Heart left ventricle (tissue), 16 donors: ENCODE data around the gene SRRM2. TPM values are rescaled to one million over a fixed set of nuclear protein-coding genes. Genes with fewer than 3 reads are reported as not detected.

Experiments used
- ATAC-seq, 4 donors: fragments of 200-7000 bp; cut with Tn5 transposase; one replicate each; pipeline ENCODE4 v1.9.1; 2020 to 2022; ENCODE audit warnings: moderate library complexity in 4 of 4, mild to moderate bottlenecking in 3 of 4, moderate number of reproducible peaks in 1 of 4
- DNase-seq, 5 donors: peaks; one replicate each; pipeline ENCODE4 v3.0.0-alpha.2; 2020
- H3K27ac ChIP-seq, 12 donors: fragments of 200-600 bp; sonication (generic) in 4 of 12; one replicate each; pipeline versions ENCODE4 v1.5.0 to v1.8.0; 2016 to 2022; ENCODE audit warnings: mild to moderate bottlenecking in 2 of 12
- H3K27me3 ChIP-seq, 9 donors: fragments of 200-600 bp; sonication (generic) in 2 of 9; one replicate each; pipeline versions ENCODE4 v1.5.1 to v1.8.0; 2016 to 2022; ENCODE audit warnings: mild to moderate bottlenecking in 3 of 9
- H3K36me3 ChIP-seq, 9 donors: fragments of 200-600 bp; sonication (generic) in 2 of 9; one replicate each; pipeline versions ENCODE4 v1.5.0 to v1.8.0; 2018 to 2022; ENCODE audit warnings: mild to moderate bottlenecking in 2 of 9
- H3K4me1 ChIP-seq, 12 donors: fragments of 200-600 bp; sonication (generic) in 4 of 12; one replicate each; pipeline versions ENCODE4 v1.5.0 to v1.8.0; 2016 to 2022; ENCODE audit warnings: mild to moderate bottlenecking in 3 of 12
- H3K4me3 ChIP-seq, 12 donors: fragments of 200-600 bp; sonication (generic) in 4 of 12; one replicate each; pipeline versions ENCODE4 v1.5.0 to v1.8.0; 2017 to 2022; ENCODE audit warnings: mild to moderate bottlenecking in 9 of 12, moderate library complexity in 4 of 12
- H3K9me3 ChIP-seq, 12 donors: fragments of 200-600 bp; sonication (generic) in 4 of 12; one replicate each; pipeline versions ENCODE4 v1.5.0 to v1.8.0; 2016 to 2022; ENCODE audit warnings: mild to moderate bottlenecking in 1 of 12
- POLR2A ChIP-seq, 2 donors: fragments of 450-650 bp; IDR thresholded peaks; one replicate each; pipeline ENCODE4 v1.6.1; 2017; ENCODE audit warnings: antibody characterized with exemption in 2 of 2, mild to moderate bottlenecking in 2 of 2, moderate library complexity in 2 of 2
- WGBS, 4 donors: extraction: QIAGEN DNeasy Blood & Tissue Kit in 2 of 4; methylation state at CpG; one replicate each; pipeline versions ENCODE4 v1.1.5 to v1.1.7; 2013 to 2018; 5-methylcytosine and 5-hydroxymethylcytosine counted together
- intact Hi-C, 10 donors: fragments of 100-400 bp; cut with DNase I; formaldehyde crosslinking; loops; one replicate each; pipeline versions ENCODE4 v1.11.1 to v1.14.2; 2022
- polyA plus RNA-seq, 2 donors: library from polyadenylated mRNA; stranded (reverse); fragments of 200-250 nt; gene quantifications; one replicate each; pipeline ENCODE4 v1.2.3, GENCODE V29; 2013
- total RNA-seq, 9 donors: library from RNA; depleted of rRNA in 2 of 9; stranded (reverse); fragments of >200 nt in 2 of 9; fragmentation: NEBNext Ultra II Directional in 3 of 9; extraction: Animal tissue kit (Norgen Biotek cat#: 25700) in 3 of 9; gene quantifications; one replicate each; pipeline versions ENCODE4 v1.1.0 to v1.2.4, GENCODE V29; 2016 to 2023
- TF ChIP-seq, protein P1 (sequence below), 12 donors: fragments of 200-600 bp; sonication (generic) in 4 of 12; IDR thresholded peaks; one replicate each; pipeline versions ENCODE4 v1.5.0 to v1.8.0; 2018 to 2022; ENCODE audit warnings: antibody characterized with exemption in 12 of 12, mild to moderate bottlenecking in 5 of 12
- donor health status: ischemic (EF 13 %, LVEDD 7.1; RV severe dilation, severe dysfunction).
- donor health status: healthy with polysubstance abuse.
- donor health status: DM: no; HTN: yes; CAD: no.
- donor health status: DM: no; HTN: no; CAD: no.
- donor health status: ischemic (EF 25% LVEDD 6.9; RV normal size, moderate dysfunction).
- donor health status: ischemic (EF 25% LVEDD 5.7; RV mildly dilated, moderate dysfunction).
- donor health status: healthy.
- donor health status: DM: yes; HTN: yes; CAD: no.
- donor health status: ischemic (EF 35%, LVEDD 5.7; RV mildly dilated, moderate dysfunction).
- donor health status: nonischemic (EF 11% LVEDD 7.7; RV severe dilation, severe dysfunction).
- donor health status: DM: yes; HTN: yes; CAD: no.
- donor health status: PGD.
- donor health status: ischemic (EF 29% LVEDD 5.4; RV normal size, mild dysfunction).
- donor health status: nonischemic (EF 23%, LVEDD 6.1; RV moderate dilation, normal function).

The SRRM2 gene
- total and polyA plus RNA-seq, 11 donors: 112 to 540 (median 233) TPM

GRCh38 chr16:2715519-2715918 is 36.9 kb upstream of the SRRM2 start:
- peak; percentile 63 to 86 (median 75) for DNase-seq
- 0 to 7% (median 5%) methylated on average over 2 to 33 of the region's 33 CpGs for WGBS, 4 donors

DNA sequence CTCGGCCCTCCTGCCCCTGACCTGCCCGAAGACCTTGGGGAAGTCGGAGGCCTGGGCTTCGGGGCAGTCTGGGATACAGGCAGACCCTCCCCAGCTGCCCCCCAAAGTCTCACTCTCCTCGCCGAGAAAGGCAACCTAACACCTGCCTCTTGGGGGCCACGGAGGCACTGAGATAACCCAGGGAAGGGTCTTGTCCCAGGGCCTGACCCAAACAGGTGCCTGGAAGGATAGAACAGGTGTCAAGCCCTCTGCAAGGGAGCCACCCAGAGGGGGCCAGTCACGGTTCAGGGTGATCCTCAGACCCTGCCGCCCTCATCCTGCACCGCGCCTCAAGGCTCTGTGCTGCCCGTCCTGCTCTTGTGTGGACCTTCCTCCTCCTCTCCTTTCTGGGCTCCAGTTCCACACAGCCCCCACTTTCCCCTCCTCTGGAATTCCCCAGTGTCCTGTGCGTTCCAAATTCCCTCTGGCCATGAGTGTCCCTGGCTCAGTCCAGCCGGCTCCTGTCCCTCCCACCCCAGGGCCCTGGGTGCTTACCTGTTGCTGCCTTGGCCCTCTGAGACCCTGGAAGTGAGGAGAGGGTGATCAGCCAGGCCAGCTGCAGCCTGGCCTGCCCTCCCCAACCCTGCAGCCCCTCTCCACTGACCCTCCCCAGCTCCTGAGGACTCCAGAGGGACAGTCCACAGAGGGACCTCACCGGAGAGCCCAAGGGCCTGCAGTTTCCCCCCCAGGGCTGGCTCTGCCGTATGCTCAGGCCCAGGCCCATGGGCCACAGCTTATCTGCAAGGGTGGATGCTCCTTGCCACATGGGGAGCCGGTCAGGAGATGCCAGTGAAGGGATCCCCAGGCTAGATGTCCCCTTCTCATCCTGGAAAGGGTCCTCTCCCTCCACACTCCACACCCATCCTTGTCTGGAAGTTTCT is 36.2 kb upstream of the SRRM2 start:
- intact Hi-C loops: no loop called here
- WGBS, 4 donors: 61 to 68% (median 63%) methylated on average over 9 to 17 of the region's 17 CpGs
- H3K36me3 ChIP-seq: no peaks in the 10 kb centered on the region
- no peaks in the 10 kb centered on the region for H3K27me3 ChIP-seq
- peaks cover 0 to 31% (median 13%) of the 10 kb centered on the region in 12 donors for H3K4me1 ChIP-seq
- no peaks in the 10 kb centered on the region for H3K9me3 ChIP-seq
- ATAC-seq: no peak
- H3K27ac ChIP-seq: no peak overlapping the region
- peak overlapping the region in 4 of 12 donors; percentile 10 to 26 (median 20) for H3K4me3 ChIP-seq
- no peak for TF ChIP-seq POLR2A (IDR thresholded peaks at IDR 0.05)
- TF ChIP-seq, protein P1, sequence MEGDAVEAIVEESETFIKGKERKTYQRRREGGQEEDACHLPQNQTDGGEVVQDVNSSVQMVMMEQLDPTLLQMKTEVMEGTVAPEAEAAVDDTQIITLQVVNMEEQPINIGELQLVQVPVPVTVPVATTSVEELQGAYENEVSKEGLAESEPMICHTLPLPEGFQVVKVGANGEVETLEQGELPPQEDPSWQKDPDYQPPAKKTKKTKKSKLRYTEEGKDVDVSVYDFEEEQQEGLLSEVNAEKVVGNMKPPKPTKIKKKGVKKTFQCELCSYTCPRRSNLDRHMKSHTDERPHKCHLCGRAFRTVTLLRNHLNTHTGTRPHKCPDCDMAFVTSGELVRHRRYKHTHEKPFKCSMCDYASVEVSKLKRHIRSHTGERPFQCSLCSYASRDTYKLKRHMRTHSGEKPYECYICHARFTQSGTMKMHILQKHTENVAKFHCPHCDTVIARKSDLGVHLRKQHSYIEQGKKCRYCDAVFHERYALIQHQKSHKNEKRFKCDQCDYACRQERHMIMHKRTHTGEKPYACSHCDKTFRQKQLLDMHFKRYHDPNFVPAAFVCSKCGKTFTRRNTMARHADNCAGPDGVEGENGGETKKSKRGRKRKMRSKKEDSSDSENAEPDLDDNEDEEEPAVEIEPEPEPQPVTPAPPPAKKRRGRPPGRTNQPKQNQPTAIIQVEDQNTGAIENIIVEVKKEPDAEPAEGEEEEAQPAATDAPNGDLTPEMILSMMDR (IDR thresholded peaks at IDR 0.05): no peak
- no peak for DNase-seq

More at GRCh38 chr16:2715519-2715918, 36.9 kb upstream of the SRRM2 start:
- no peak for TF ChIP-seq POLR2A (IDR thresholded peaks at IDR 0.05)
- Histone ChIP-seq H3K27me3 (no peaks in the 10 kb centered on the region), H3K4me1 (peaks cover 0 to 27% (median 12%) of the 10 kb centered on the region in 12 donors), H3K27ac (no peak overlapping the region), H3K36me3 (no peaks in the 10 kb centered on the region), H3K9me3 (no peaks in the 10 kb centered on the region), H3K4me3 (peak overlapping the region in 6 of 12 donors; percentile 10 to 26 (median 18))
- peak in 3 of 4 donors; percentile 66 to 76 (median 75) for ATAC-seq
- intact Hi-C loops: no loop called here

DNA sequence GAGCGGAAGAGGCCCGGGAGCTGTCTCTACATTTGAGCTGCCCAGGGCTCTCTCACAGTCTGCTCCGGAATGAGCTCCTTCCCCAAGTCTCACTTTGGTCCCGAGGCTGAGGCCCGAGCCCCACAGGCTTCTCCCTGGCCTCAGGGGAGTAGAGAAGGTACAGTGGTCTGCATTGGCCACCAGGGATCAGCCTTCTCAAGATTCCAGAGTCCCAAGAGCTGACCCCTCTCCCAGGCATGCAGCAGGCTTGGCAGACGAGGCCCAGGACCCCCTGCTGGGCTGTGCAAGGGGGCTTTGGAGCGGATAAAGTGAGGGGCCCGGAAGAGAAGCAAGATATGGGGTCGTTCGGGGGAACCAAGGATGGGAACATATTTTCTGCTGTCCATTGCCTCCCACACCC is 35.5 kb upstream of the SRRM2 start:
- 77 to 81% (median 79%) methylated on average over 10 of the region's 10 CpGs for WGBS, 4 donors
- H3K27me3 ChIP-seq: no peaks in the 10 kb centered on the region
- H3K36me3 ChIP-seq: no peaks in the 10 kb centered on the region
- no peak overlapping the region for H3K4me3 ChIP-seq
- H3K4me1 ChIP-seq: peaks cover 0 to 36% (median 16%) of the 10 kb centered on the region in 12 donors
- DNase-seq (no peak), ATAC-seq (no peak)
- no peak overlapping the region for H3K27ac ChIP-seq
- no peak for TF ChIP-seq POLR2A (IDR thresholded peaks at IDR 0.05)
- TF ChIP-seq, protein P1 (IDR thresholded peaks at IDR 0.05): no peak
- intact Hi-C loops: no loop called here
- no peaks in the 10 kb centered on the region for H3K9me3 ChIP-seq

DNA sequence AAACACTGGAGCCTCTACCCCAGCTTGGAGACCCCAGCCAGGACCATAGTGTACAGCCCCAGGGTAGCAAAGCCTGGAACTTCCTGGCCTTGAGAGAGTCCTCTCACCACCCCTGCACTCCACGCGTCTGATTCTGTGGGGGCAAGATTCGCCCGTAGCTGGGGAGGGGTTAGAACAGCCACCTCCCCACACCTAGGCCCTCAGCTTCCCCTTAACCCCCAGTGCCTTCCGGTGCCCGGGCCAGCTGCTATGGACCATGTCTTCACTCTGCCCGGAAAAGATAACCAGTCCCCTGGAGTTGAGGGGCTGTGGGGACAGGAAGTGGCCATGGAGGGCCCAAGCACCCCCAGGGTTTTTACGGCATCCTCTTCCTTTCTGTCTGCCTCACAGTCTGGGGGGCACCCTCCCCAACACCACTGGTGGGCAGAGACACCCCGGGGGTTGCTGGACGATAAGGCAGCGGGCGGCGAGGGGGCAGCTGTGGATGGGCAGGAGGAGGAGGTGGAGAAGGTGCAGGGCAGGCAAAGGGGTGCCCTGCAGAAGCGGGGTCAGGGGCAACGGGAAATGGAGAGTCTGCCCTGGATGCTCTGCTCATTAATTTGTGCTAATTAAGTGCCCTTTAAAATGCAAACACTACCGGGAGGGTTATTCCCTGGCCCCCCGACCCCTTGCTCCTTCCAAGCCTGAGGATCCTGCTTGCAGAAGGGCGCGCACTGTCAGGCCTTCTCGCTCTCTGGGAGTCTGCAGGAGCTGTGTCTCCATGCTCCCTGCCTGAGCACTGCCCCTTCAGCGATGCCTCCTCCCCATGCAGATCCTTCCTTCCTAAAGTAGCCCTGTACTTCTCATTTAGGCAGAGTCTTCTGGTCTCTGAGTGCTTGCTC is 34.8 kb upstream of the SRRM2 start:
- Histone ChIP-seq H3K36me3 (no peaks in the 10 kb centered on the region), H3K27ac (no peak overlapping the region), H3K27me3 (no peaks in the 10 kb centered on the region), H3K4me1 (peaks cover 0 to 36% (median 16%) of the 10 kb centered on the region in 12 donors), H3K4me3 (no peak overlapping the region), H3K9me3 (no peaks in the 10 kb centered on the region)
- DNase-seq (no peak), ATAC-seq (no peak)
- 78 to 87% (median 79%) methylated on average over 21 of the region's 21 CpGs for WGBS, 4 donors
- TF ChIP-seq POLR2A (IDR thresholded peaks at IDR 0.05): no peak
- TF ChIP-seq, protein P1 (IDR thresholded peaks at IDR 0.05): no peak
- intact Hi-C loops: no loop called here
